HepG2 (cell line): Measurements from ENCODE around the gene PSMB9. TPM values are rescaled to one million over a fixed set of nuclear protein-coding genes. Genes with fewer than 3 reads are reported as not detected.

Experiments used
- EHMT2 ChIP-seq: fragments of 200-600 bp; sonication (generic); IDR thresholded peaks from 2 replicates; pipeline ENCODE4 v1.7.0; 2017; ENCODE audit warnings: antibody characterized with exemption, low read depth, low read length, borderline replicate concordance
- HDAC1 ChIP-seq: sonication (generic); formaldehyde crosslinking; IDR thresholded peaks from 2 replicates; pipeline ENCODE4 v1.5.1; 2020; ENCODE audit warnings: mild to moderate bottlenecking, missing genetic modification reagents
- ISX ChIP-seq: sonication (generic); formaldehyde crosslinking; conservative IDR thresholded peaks from 2 replicates; pipeline ENCODE4 v1.5.0; 2020; ENCODE audit warnings: missing genetic modification reagents
- MLLT10 ChIP-seq: sonication (generic); formaldehyde crosslinking; IDR thresholded peaks from 2 replicates; pipeline ENCODE4 v1.4.0; 2020; ENCODE audit warnings: missing genetic modification reagents
- NFE2L1 ChIP-seq: sonication (generic); formaldehyde crosslinking; IDR thresholded peaks from 2 replicates; pipeline ENCODE4 v1.4.0; 2020; ENCODE audit warnings: missing genetic modification reagents, mild to moderate bottlenecking, borderline replicate concordance
- NKX3-1 ChIP-seq: sonication (generic); formaldehyde crosslinking; IDR thresholded peaks from 2 replicates; pipeline ENCODE4 v1.5.0; 2020; ENCODE audit warnings: missing genetic modification reagents
- PAX8 ChIP-seq: sonication (generic); formaldehyde crosslinking; IDR thresholded peaks from 2 replicates; pipeline ENCODE4 v1.8.0; 2022; ENCODE audit warnings: mild to moderate bottlenecking, missing genetic modification reagents, borderline replicate concordance
- PCBP2 ChIP-seq: fragments of 200-400 bp; formaldehyde crosslinking; optimal IDR thresholded peaks from 2 replicates; pipeline ENCODE3; 2018; ENCODE audit warnings: low read length, low read depth; ENCODE audit not compliant: poor library complexity, severe bottlenecking
- RFX1 ChIP-seq: fragments of 450-650 bp; IDR thresholded peaks from 2 replicates; pipeline ENCODE4 v1.6.1; 2017
- ZBTB3 ChIP-seq: sonication (generic); formaldehyde crosslinking; IDR thresholded peaks from 2 replicates; pipeline ENCODE4 v1.4.0; 2020; ENCODE audit warnings: low read depth, mild to moderate bottlenecking, moderate library complexity, missing genetic modification reagents, borderline replicate concordance
- ZNF232 ChIP-seq: sonication (generic); formaldehyde crosslinking; IDR thresholded peaks from 2 replicates; pipeline ENCODE4 v1.4.0; 2020; ENCODE audit warnings: missing genetic modification reagents, borderline replicate concordance
- ZNF441 ChIP-seq: sonication (generic); formaldehyde crosslinking; IDR thresholded peaks from 2 replicates; pipeline ENCODE4 v1.7.0; 2021; ENCODE audit warnings: missing genetic modification reagents, borderline replicate concordance
- ZNF549 ChIP-seq: sonication (generic); formaldehyde crosslinking; IDR thresholded peaks from 2 replicates; pipeline ENCODE4 v1.5.0; 2020; ENCODE audit warnings: missing genetic modification reagents
- ZNF558 ChIP-seq: sonication (generic); formaldehyde crosslinking; IDR thresholded peaks from 2 replicates; pipeline ENCODE4 v1.9.0; 2022; ENCODE audit warnings: mild to moderate bottlenecking, missing genetic modification reagents, borderline replicate concordance
- ZNF563 ChIP-seq: sonication (generic); formaldehyde crosslinking; IDR thresholded peaks from 2 replicates; pipeline ENCODE4 v1.8.0; 2022; ENCODE audit warnings: mild to moderate bottlenecking, moderate library complexity, missing genetic modification reagents
- ZNF713 ChIP-seq: sonication (generic); formaldehyde crosslinking; IDR thresholded peaks from 2 replicates; pipeline ENCODE4 v1.4.0; 2020; ENCODE audit warnings: mild to moderate bottlenecking, missing genetic modification reagents
- ZNF776 ChIP-seq: sonication (generic); formaldehyde crosslinking; IDR thresholded peaks from 2 replicates; pipeline ENCODE4 v1.4.0; 2020; ENCODE audit warnings: mild to moderate bottlenecking, missing genetic modification reagents
- polyA plus RNA-seq, 8 experiments: library from polyadenylated mRNA; depleted of rRNA in 3 of 8; stranded (reverse) in 7 of 8; unstranded in 1 of 8; fragments of >200 nt; fragmentation: Illumina TruSeq in 4 of 8; extraction: Trizol in 4 of 8; gene quantifications; 2 replicates each; pipeline versions ENCODE4 v1.2.1 to v1.2.3, GENCODE V29; 2011 to 2016; ENCODE audit warnings: low read depth in 4 of 8, missing spikeins in 1 of 8, mixed read lengths in 1 of 8; ENCODE audit not compliant: insufficient read depth in 1 of 8
- total RNA-seq, 5 experiments: library from RNA; depleted of rRNA; stranded (reverse); fragments of >200 nt; fragmentation: Illumina TruSeq; extraction: Trizol; gene quantifications; 2 replicates each; pipeline ENCODE4 v1.2.3, GENCODE V29; 2016; ENCODE audit warnings: low read depth in 1 of 5
- TF ChIP-seq, protein P1 (sequence below): sonication (generic); formaldehyde crosslinking; IDR thresholded peaks from 2 replicates; pipeline ENCODE4 v1.4.0; 2020; ENCODE audit warnings: missing genetic modification reagents
- TF ChIP-seq, protein P2 (sequence below): sonication (generic); formaldehyde crosslinking; IDR thresholded peaks from 2 replicates; pipeline ENCODE4 v1.4.0; 2020; ENCODE audit warnings: missing genetic modification reagents
- TF ChIP-seq, protein P3 (sequence below): sonication (generic); formaldehyde crosslinking; IDR thresholded peaks from 2 replicates; pipeline ENCODE4 v1.5.0; 2020; ENCODE audit warnings: mild to moderate bottlenecking, missing genetic modification reagents, borderline replicate concordance

PSMB9 gene
- total and polyA plus RNA-seq, 2 of the 13 experiments (the other 11 are each of a cell fraction or from before 2014, with no cell fraction given), result 15.6 to 16.0 TPM

DNA sequence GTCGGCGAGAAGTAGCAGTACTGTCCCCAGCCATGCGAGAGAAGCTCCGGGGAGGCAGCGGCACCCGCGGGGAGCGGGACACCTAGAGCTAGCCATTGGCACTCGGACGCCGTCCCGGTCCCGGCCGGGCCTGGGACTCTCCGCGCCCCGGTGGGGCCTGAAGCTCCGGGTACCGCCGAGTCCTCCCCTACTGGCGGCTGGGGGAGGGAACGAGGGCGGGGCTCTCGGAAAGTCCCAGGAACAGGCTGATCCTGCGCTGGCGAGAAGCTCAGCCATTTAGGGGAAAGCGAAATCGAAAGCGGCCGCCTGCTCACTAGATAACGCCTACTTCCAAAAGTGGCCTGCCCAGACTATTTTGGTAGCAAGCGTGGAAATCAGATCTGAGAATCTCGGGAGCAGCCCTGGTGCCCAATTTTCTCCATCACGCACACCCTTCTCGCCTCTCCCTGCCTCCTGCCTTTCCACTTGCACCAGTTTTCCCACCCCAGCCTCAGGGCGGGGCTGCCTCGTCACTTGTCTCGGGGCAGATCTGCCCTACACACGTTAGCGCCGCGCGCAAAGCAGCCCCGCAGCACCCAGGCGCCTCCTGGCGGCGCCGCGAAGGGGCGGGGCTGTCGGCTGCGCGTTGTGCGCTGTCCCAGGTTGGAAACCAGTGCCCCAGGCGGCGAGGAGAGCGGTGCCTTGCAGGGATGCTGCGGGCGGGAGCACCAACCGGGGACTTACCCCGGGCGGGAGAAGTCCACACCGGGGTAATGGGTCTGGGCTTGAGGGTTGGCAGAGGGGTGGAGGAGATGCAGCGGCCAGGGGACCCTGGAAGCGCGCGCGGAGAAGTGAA is at the start of gene PSMB9, which contains the start of gene TAP1 (continued):
- TF ChIP-seq ZNF549 (CRISPR knock-in tag) (0 out of 2 replicates have a peak, but pooled peaks have one; percentile 47), HDAC1 (CRISPR knock-in tag) (peak; percentile 80), ZNF776 (CRISPR knock-in tag) (no peak; the same call in 1 of the 2 replicates), ZNF441 (CRISPR knock-in tag) (no peak), MLLT10 (CRISPR knock-in tag) (no peak), NKX3-1 (CRISPR knock-in tag) (peak; percentile 82), RFX1 (no peak), ZNF563 (CRISPR knock-in tag) (peak; percentile 85), ISX (peak; percentile 90; the same call in 1 of the 2 replicates), PCBP2 (no peak), EHMT2 (no peak), ZNF232 (CRISPR knock-in tag) (no peak), ZNF558 (peak; percentile 86; the same call in 1 of the 2 replicates), ZBTB3 (CRISPR knock-in tag) (no peak), NFE2L1 (CRISPR knock-in tag) (no peak), ZNF713 (CRISPR knock-in tag) (no peak), PAX8 (CRISPR knock-in tag) (peak; percentile 27; the same call in 1 of the 2 replicates)
- TF ChIP-seq, protein P1, sequence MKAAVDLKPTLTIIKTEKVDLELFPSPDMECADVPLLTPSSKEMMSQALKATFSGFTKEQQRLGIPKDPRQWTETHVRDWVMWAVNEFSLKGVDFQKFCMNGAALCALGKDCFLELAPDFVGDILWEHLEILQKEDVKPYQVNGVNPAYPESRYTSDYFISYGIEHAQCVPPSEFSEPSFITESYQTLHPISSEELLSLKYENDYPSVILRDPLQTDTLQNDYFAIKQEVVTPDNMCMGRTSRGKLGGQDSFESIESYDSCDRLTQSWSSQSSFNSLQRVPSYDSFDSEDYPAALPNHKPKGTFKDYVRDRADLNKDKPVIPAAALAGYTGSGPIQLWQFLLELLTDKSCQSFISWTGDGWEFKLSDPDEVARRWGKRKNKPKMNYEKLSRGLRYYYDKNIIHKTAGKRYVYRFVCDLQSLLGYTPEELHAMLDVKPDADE (CRISPR knock-in tag), result no peak; the same call in 1 of the 2 replicates
- TF ChIP-seq, protein P2, sequence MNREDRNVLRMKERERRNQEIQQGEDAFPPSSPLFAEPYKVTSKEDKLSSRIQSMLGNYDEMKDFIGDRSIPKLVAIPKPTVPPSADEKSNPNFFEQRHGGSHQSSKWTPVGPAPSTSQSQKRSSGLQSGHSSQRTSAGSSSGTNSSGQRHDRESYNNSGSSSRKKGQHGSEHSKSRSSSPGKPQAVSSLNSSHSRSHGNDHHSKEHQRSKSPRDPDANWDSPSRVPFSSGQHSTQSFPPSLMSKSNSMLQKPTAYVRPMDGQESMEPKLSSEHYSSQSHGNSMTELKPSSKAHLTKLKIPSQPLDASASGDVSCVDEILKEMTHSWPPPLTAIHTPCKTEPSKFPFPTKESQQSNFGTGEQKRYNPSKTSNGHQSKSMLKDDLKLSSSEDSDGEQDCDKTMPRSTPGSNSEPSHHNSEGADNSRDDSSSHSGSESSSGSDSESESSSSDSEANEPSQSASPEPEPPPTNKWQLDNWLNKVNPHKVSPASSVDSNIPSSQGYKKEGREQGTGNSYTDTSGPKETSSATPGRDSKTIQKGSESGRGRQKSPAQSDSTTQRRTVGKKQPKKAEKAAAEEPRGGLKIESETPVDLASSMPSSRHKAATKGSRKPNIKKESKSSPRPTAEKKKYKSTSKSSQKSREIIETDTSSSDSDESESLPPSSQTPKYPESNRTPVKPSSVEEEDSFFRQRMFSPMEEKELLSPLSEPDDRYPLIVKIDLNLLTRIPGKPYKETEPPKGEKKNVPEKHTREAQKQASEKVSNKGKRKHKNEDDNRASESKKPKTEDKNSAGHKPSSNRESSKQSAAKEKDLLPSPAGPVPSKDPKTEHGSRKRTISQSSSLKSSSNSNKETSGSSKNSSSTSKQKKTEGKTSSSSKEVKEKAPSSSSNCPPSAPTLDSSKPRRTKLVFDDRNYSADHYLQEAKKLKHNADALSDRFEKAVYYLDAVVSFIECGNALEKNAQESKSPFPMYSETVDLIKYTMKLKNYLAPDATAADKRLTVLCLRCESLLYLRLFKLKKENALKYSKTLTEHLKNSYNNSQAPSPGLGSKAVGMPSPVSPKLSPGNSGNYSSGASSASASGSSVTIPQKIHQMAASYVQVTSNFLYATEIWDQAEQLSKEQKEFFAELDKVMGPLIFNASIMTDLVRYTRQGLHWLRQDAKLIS, result 0 out of 2 replicates have a peak, but pooled peaks have one; percentile 39
- TF ChIP-seq, protein P3, sequence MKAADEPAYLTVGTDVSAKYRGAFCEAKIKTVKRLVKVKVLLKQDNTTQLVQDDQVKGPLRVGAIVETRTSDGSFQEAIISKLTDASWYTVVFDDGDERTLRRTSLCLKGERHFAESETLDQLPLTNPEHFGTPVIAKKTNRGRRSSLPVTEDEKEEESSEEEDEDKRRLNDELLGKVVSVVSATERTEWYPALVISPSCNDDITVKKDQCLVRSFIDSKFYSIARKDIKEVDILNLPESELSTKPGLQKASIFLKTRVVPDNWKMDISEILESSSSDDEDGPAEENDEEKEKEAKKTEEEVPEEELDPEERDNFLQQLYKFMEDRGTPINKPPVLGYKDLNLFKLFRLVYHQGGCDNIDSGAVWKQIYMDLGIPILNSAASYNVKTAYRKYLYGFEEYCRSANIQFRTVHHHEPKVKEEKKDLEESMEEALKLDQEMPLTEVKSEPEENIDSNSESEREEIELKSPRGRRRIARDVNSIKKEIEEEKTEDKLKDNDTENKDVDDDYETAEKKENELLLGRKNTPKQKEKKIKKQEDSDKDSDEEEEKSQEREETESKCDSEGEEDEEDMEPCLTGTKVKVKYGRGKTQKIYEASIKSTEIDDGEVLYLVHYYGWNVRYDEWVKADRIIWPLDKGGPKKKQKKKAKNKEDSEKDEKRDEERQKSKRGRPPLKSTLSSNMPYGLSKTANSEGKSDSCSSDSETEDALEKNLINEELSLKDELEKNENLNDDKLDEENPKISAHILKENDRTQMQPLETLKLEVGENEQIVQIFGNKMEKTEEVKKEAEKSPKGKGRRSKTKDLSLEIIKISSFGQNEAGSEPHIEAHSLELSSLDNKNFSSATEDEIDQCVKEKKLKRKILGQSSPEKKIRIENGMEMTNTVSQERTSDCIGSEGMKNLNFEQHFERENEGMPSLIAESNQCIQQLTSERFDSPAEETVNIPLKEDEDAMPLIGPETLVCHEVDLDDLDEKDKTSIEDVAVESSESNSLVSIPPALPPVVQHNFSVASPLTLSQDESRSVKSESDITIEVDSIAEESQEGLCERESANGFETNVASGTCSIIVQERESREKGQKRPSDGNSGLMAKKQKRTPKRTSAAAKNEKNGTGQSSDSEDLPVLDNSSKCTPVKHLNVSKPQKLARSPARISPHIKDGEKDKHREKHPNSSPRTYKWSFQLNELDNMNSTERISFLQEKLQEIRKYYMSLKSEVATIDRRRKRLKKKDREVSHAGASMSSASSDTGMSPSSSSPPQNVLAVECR (CRISPR knock-in tag), result peak; percentile 79; the same call in 1 of the 2 replicates
